Measurements from ENCODE around the gene KRTAP10-5. TPM values are rescaled to one million over a fixed set of nuclear protein-coding genes. Genes with fewer than 3 reads are reported as not detected.

Gene KRTAP10-5
- total RNA-seq, 4 donors from 2014 or later: not detected

GRCh38 chr21:44531606-44532564 lies 48.5 kb downstream of the KRTAP10-5 start:
- no peaks in the 10 kb centered on the region for H3K9me3 ChIP-seq
- intact Hi-C loops (cut with DNase I): no loop called here
- no peak for TF ChIP-seq POLR2A (IDR thresholded peaks at IDR 0.05; ENCODE audit: low read depth)
- no peaks in the 10 kb centered on the region for H3K4me1 ChIP-seq
- no peak overlapping the region for H3K4me3 ChIP-seq
- no peak for DNase-seq (ENCODE audit: extremely low spot score)
- H3K36me3 ChIP-seq: no peaks in the 10 kb centered on the region
- 80% methylated on average over 30 of the region's 30 CpGs for WGBS
- H3K27me3 ChIP-seq: peaks cover 0 to 51% (median 0%) of the 10 kb centered on the region in 4 donors
- no peak overlapping the region for H3K27ac ChIP-seq (replicated peaks in 1 of 4)

GRCh38 chr21:44530903-44531605 lies 49.4 kb downstream of the KRTAP10-5 start:
- 87% methylated on average over 14 of the region's 23 CpGs for WGBS
- Histone ChIP-seq H3K4me1 (no peaks in the 10 kb centered on the region), H3K27me3 (peaks cover 0 to 51% (median 0%) of the 10 kb centered on the region in 4 donors), H3K9me3 (no peaks in the 10 kb centered on the region), H3K4me3 (no peak overlapping the region), H3K36me3 (no peaks in the 10 kb centered on the region), H3K27ac (replicated peaks in 1 of 4) (no peak overlapping the region)
- intact Hi-C loops (cut with DNase I): no loop called here
- no peak for TF ChIP-seq EP300 (IDR thresholded peaks at IDR 0.05)
- no peak for TF ChIP-seq CTCF (IDR thresholded peaks at IDR 0.05)
- no peak for TF ChIP-seq POLR2AphosphoS5 (IDR thresholded peaks at IDR 0.05)
- no peak for TF ChIP-seq POLR2A (IDR thresholded peaks at IDR 0.05; ENCODE audit: low read depth)
- no peak for DNase-seq (ENCODE audit: extremely low spot score)

GRCh38 chr21:44530221-44530902 lies 50.0 kb downstream of the KRTAP10-5 start:
- DNase-seq (ENCODE audit: extremely low spot score): no peak
- Histone ChIP-seq H3K36me3 (no peaks in the 10 kb centered on the region), H3K27ac (replicated peaks in 1 of 4) (no peak overlapping the region), H3K4me1 (no peaks in the 10 kb centered on the region), H3K27me3 (peaks cover 0 to 51% (median 0%) of the 10 kb centered on the region in 4 donors), H3K4me3 (no peak overlapping the region), H3K9me3 (no peaks in the 10 kb centered on the region)
- intact Hi-C loops (cut with DNase I): no loop called here
- WGBS: 90% methylated on average over 7 of the region's 7 CpGs
- no peak for TF ChIP-seq POLR2A (IDR thresholded peaks at IDR 0.05; ENCODE audit: low read depth)
- TF ChIP-seq POLR2AphosphoS5 (IDR thresholded peaks at IDR 0.05): no peak
- no peak for TF ChIP-seq CTCF (IDR thresholded peaks at IDR 0.05)
- TF ChIP-seq EP300 (IDR thresholded peaks at IDR 0.05): no peak

- WGBS: 80% methylated on average over 18 of the region's 23 CpGs
These were observed 50.8 kb downstream of the KRTAP10-5 start for GRCh38 chr21:44529503-44530125.

More at GRCh38 chr21:44529503-44530125, 50.8 kb downstream of the KRTAP10-5 start:
- no peaks in the 10 kb centered on the region for H3K4me1 ChIP-seq
- no peak overlapping the region for H3K4me3 ChIP-seq
- H3K9me3 ChIP-seq: no peaks in the 10 kb centered on the region
- DNase-seq (ENCODE audit: extremely low spot score): no peak
- no peak for TF ChIP-seq CTCF (IDR thresholded peaks at IDR 0.05)
- H3K27ac ChIP-seq (replicated peaks in 1 of 4): no peak overlapping the region
- H3K27me3 ChIP-seq: peaks cover 0 to 51% (median 0%) of the 10 kb centered on the region in 4 donors
- intact Hi-C loops (cut with DNase I): no loop called here
- no peaks in the 10 kb centered on the region for H3K36me3 ChIP-seq

Other genes with a start within 250 kb of the KRTAP10-5 start
- 10 to 100 TPM; 26.6 to 43.5 (median 32.3) TPM for gene CFAP410, start 241.2 kb downstream of the KRTAP10-5 start, total RNA-seq
- gene TRPM2, start 227.0 kb downstream of the KRTAP10-5 start, total RNA-seq: 1 to 10 TPM; 1.6 to 3.5 (median 2.7) TPM
- gene LRRC3, start 125.1 kb downstream of the KRTAP10-5 start, total RNA-seq: 1 to 10 TPM; 3.3 to 6.6 (median 5.3) TPM
- not detected for gene KRTAP10-1, start 40.4 kb downstream of the KRTAP10-5 start, total RNA-seq
- not detected for gene KRTAP10-2, start 29.1 kb downstream of the KRTAP10-5 start, total RNA-seq
- not detected for gene KRTAP10-3, start 21.8 kb downstream of the KRTAP10-5 start, total RNA-seq
- gene KRTAP10-4, start 6.9 kb downstream of the KRTAP10-5 start, total RNA-seq: not detected
- gene KRTAP10-6, start 11.9 kb upstream of the KRTAP10-5 start, total RNA-seq: not detected
- gene KRTAP10-7, start 20.0 kb upstream of the KRTAP10-5 start, total RNA-seq: not detected
- gene KRTAP10-8, start 31.5 kb upstream of the KRTAP10-5 start, total RNA-seq: not detected
- not detected for gene KRTAP10-9, start 46.5 kb upstream of the KRTAP10-5 start, total RNA-seq
- gene KRTAP10-10, start 56.8 kb upstream of the KRTAP10-5 start, total RNA-seq: not detected
- not detected for gene KRTAP10-11, start 65.8 kb upstream of the KRTAP10-5 start, total RNA-seq
- gene KRTAP12-4, start 74.1 kb upstream of the KRTAP10-5 start, total RNA-seq: not detected
- gene KRTAP12-3, start 77.3 kb upstream of the KRTAP10-5 start, total RNA-seq: not detected
- gene KRTAP12-2, start 86.3 kb upstream of the KRTAP10-5 start, total RNA-seq: not detected
- not detected for gene KRTAP12-1, start 101.6 kb upstream of the KRTAP10-5 start, total RNA-seq
- not detected for gene KRTAP10-12, start 116.6 kb upstream of the KRTAP10-5 start, total RNA-seq
- gene TSPEAR, start 131.0 kb upstream of the KRTAP10-5 start, total RNA-seq: under 1 TPM in 2 of 4 donors, not detected in 2; under 0.01 to 0.23 TPM
- 100 to 1,000 TPM in 1 of 4 donors, 10 to 100 TPM in 3; 74.4 to 174 (median 81.7) TPM for gene UBE2G2, start 221.2 kb upstream of the KRTAP10-5 start, total RNA-seq
- gene SUMO3, start 237.5 kb upstream of the KRTAP10-5 start, total RNA-seq: 10 to 100 TPM; 46.1 to 52.2 (median 48.6) TPM